ENCODE data around the gene DPM3. TPM values are rescaled to one million over a fixed set of nuclear protein-coding genes. Genes with fewer than 3 reads are reported as not detected.

Gene DPM3
- total and polyA plus RNA-seq, 9 of the 15 experiments (the other 6 are each of a cell fraction or from before 2014, with no cell fraction given) = 3.7 to 120 (median 36.4) TPM

GRCh38 chr1:155127105-155127966 lies 13.0 kb downstream of the DPM3 start, which contains the start of gene EFNA1 (continued):
- TF ChIP-seq MGA (IDR thresholded peaks at IDR 0.05) (peak; percentile 44; the same call in 1 of the 2 replicates), FOXJ3 (CRISPR knock-in tag; IDR thresholded peaks at IDR 0.05) (no peak), ZBTB7A (IDR thresholded peaks at IDR 0.05; ENCODE audit: borderline replicate concordance, control insufficient read depth, low read depth, low read length) (peak; percentile 81; the same call in 1 of the 2 replicates), TBP (optimal IDR thresholded peaks at IDR 0.05; ENCODE audit: low read depth, low read length) (peak; percentile 12), ADNP (tag; IDR thresholded peaks at IDR 0.05) (no peak), PATZ1 (CRISPR knock-in tag; IDR thresholded peaks at IDR 0.05; ENCODE audit: borderline replicate concordance) (no peak), POLR2AphosphoS5 (IDR thresholded peaks at IDR 0.05; ENCODE audit: control insufficient read depth, insufficient read depth, low read depth, low read length) (no peak), KDM5B (IDR thresholded peaks at IDR 0.05; ENCODE audit: insufficient replicate concordance, low read depth, low read length) (peak; percentile 38), IFI16 (CRISPR knock-in tag; IDR thresholded peaks at IDR 0.05) (no peak), RBBP5 (IDR thresholded peaks at IDR 0.05; ENCODE audit: borderline replicate concordance, insufficient read depth, low read length, poor library complexity, severe bottlenecking) (peak; percentile 37), FOXK2 (conservative IDR thresholded peaks at IDR 0.05 in 1 of 2, IDR thresholded peaks at IDR 0.05 in 1 of 2; ENCODE audit: low read depth in 2 of 2) (no peak), NR1H2 (CRISPR knock-in tag; IDR thresholded peaks at IDR 0.05) (no peak; the same call in 1 of the 2 replicates)

Data from K562 (cell line).